Activated T-helper 1 cell treated with anti-CD3 and anti-CD28 coated beads, Interleukin-12 subunit alpha, Interleukin-12 subunit beta, Interleukin-2, Interleukin-4 antibody, amounts not matched to agents 30 ng/mL and 10 ng/mL and 1 ng/mL, durations not matched to agents 14 hours and 24 hours and 36 hours (primary cell): Measurements from ENCODE around the gene MYBBP1A. TPM values are rescaled to one million over a fixed set of nuclear protein-coding genes. Genes with fewer than 3 reads are reported as not detected.
"Not testable (repeated sequence)": the region's sequence is repeated elsewhere in the genome, so short reads cannot be mapped to it uniquely, and the experiment has no call there.

Experiments used
- DNase-seq: peaks from one replicate; pipeline ENCODE4 v3.0.0; 2021; ENCODE audit warnings: low spot score
- H3K27ac Mint-ChIP-seq: one replicate; pipeline ENCODE4 v1.8.0; 2021; ENCODE audit warnings: mild to moderate bottlenecking, mixed read lengths
- H3K27me3 Mint-ChIP-seq: one replicate; pipeline ENCODE4 v1.8.0; 2022; ENCODE audit warnings: mild to moderate bottlenecking, moderate library complexity, mixed read lengths; ENCODE audit not compliant: insufficient read depth
- H3K36me3 Mint-ChIP-seq: one replicate; pipeline ENCODE4 v1.8.0; 2021; ENCODE audit warnings: low read depth, mixed read lengths
- H3K4me1 Mint-ChIP-seq: one replicate; pipeline ENCODE4 v1.8.0; 2021; ENCODE audit warnings: low read depth, mixed read lengths
- H3K4me3 Mint-ChIP-seq: one replicate; pipeline ENCODE4 v1.8.0; 2021; ENCODE audit warnings: mild to moderate bottlenecking, moderate library complexity, mixed read lengths
- H3K9me3 Mint-ChIP-seq: one replicate; pipeline ENCODE4 v1.8.0; 2021; ENCODE audit warnings: mixed read lengths
- intact Hi-C: fragments of 100-400 bp; cut with micrococcal nuclease; formaldehyde crosslinking; loops from one replicate; pipeline ENCODE4 v1.15.1; 2024
- total RNA-seq: library from RNA; stranded (reverse); gene quantifications from 2 replicates; pipeline ENCODE4 v1.2.3, GENCODE V29; 2022

MYBBP1A gene
- total RNA-seq, 1 donor from 2014 or later = 195 TPM

DNA sequence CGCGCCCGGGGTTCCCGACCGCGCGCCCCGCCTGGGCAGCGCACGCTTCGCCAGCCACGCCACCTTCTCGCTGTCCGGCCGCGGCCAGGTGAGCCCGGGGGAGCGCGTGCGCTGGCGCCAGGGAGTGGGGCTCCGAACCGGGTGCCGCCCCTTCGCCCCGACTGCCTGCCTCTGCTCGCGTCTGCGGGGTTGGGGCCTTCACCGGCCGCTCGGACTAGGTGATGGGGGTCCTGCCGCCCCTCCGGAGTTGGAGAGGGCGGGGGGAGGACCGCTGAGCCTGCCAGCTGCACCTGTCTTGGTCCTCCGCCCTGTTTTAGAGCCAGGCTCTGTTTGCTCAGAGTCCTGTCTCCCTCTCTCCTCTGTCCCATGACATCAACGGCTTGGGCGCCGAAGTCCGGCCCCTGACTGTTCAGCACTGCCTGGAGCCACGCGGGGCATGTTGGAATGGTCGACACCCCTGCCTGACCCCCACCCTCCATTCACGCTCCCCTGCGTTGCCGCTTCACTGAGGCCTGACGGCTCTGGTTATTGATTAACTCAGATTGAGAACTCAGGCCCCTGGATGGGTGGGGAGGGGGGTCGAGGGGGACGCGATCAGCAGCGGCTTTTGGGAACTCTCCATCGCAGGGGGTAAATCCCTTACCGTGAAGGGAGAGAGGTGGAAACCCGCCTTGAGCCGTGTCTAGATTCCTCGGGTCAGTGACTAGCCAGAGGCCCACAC, 29.9 kb upstream of the MYBBP1A start:
- no peaks in the 10 kb centered on the region for H3K4me1 Mint-ChIP-seq
- no peaks in the 10 kb centered on the region for H3K9me3 Mint-ChIP-seq
- no peak overlapping the region for H3K4me3 Mint-ChIP-seq
- H3K27ac Mint-ChIP-seq = no peak overlapping the region
- no peaks in the 10 kb centered on the region for H3K36me3 Mint-ChIP-seq
- peaks cover 55% of the 10 kb centered on the region for H3K27me3 Mint-ChIP-seq
- intact Hi-C loops = no loop called here
- no peak for DNase-seq

GRCh38 chr17:4584101-4584916, 29.1 kb upstream of the MYBBP1A start, which contains the start of gene SMTNL2:
TSS of gene SMTNL2 (plus strand) at chr17:4584529. CDS start at chr17:4584606, 77 bp downstream.
- H3K4me1 Mint-ChIP-seq = no peaks in the 10 kb centered on the region
- no peak within 1 kb of the TSS for H3K27ac Mint-ChIP-seq
- no peaks in the 10 kb centered on the region for H3K36me3 Mint-ChIP-seq
- DNase-seq = no peak
- intact Hi-C loops = no loop called here
- H3K9me3 Mint-ChIP-seq = no peaks in the 10 kb centered on the region
- peaks cover 55% of the 10 kb centered on the region for H3K27me3 Mint-ChIP-seq
- H3K4me3 Mint-ChIP-seq = no peak within 1 kb of the TSS

DNA sequence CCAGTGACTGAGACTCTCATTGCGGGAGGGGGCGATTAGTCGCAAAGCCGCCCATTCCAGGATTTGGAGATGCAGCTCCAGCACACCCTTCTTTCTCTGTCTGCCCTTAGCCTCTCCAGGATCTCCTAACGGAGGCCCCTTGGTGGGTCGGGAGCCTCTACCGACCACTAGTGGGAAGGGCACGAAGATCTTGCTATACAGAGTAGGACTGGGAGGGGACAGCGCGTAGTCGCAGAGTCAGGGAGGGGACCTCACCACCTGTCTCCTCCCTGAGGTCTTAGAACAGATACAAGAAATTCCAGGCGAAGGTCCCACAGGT, 28.6 kb upstream of the MYBBP1A start:
- Mint-ChIP-seq H3K27me3 (peaks cover 55% of the 10 kb centered on the region), H3K4me3 (no peak overlapping the region), H3K9me3 (no peaks in the 10 kb centered on the region), H3K4me1 (no peaks in the 10 kb centered on the region), H3K36me3 (no peaks in the 10 kb centered on the region), H3K27ac (no peak overlapping the region)
- no peak for DNase-seq
- intact Hi-C loops = no loop called here

DNA sequence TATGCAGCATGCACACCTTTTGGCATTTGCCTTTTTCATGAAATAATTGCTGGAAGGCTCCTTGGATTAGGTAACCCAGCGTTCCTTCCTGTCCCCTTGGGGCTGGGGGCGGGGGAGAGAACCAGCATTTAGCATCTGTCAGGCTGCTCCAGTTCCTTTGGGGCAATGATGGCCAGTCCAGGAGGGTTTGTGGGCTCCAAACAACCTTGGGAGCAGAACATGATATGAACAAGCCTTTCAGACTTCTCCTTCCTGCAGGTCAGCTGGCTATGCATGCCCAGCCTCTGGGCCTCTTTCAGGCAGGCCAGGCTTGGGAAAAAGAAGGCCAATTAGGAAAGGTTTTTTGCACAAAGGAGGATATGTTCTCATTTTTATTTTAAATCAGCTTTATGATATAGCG, 28.0 kb upstream of the MYBBP1A start:
- H3K9me3 Mint-ChIP-seq = no peaks in the 10 kb centered on the region
- no peak for DNase-seq
- no peak overlapping the region for H3K4me3 Mint-ChIP-seq
- intact Hi-C loops = no loop called here
- H3K4me1 Mint-ChIP-seq = no peaks in the 10 kb centered on the region
- H3K27ac Mint-ChIP-seq = no peak overlapping the region
- H3K27me3 Mint-ChIP-seq = peaks cover 51% of the 10 kb centered on the region
- no peaks in the 10 kb centered on the region for H3K36me3 Mint-ChIP-seq

DNA sequence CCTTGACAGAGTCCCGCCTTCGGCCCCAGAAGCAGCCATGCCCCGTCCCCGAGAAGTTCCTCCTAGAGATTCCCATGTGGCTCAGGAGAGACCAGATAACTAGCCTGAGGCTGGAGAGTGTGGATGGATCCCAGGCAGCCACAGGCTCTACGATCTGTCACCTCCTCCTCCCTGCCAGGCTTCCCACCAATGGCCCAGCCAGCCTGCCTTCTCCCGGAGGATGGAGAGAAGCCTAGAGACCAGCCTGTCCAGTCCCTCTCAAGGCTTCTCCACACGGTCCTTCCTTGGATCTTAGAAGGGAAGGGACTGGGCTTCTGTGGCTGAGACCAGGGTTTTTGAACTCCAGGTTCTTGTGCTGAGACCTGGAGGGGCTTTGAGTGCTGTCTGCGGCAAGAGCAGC, 27.5 kb upstream of the MYBBP1A start:
- H3K4me3 Mint-ChIP-seq = no peak overlapping the region
- DNase-seq = no peak

GRCh38 chr17:4582101-4582501, 26.9 kb upstream of the MYBBP1A start:
- Mint-ChIP-seq H3K27ac (no peak overlapping the region), H3K4me1 (no peaks in the 10 kb centered on the region), H3K4me3 (no peak overlapping the region), H3K9me3 (no peaks in the 10 kb centered on the region), H3K36me3 (no peaks in the 10 kb centered on the region), H3K27me3 (peaks cover 42% of the 10 kb centered on the region)
- no peak for DNase-seq
- intact Hi-C loops = no loop called here

More for the DNA sequence above, 27.5 kb upstream of the MYBBP1A start:
- H3K36me3 Mint-ChIP-seq = no peaks in the 10 kb centered on the region
- H3K27me3 Mint-ChIP-seq = peaks cover 47% of the 10 kb centered on the region
- H3K27ac Mint-ChIP-seq = no peak overlapping the region
- H3K9me3 Mint-ChIP-seq = no peaks in the 10 kb centered on the region
- H3K4me1 Mint-ChIP-seq = no peaks in the 10 kb centered on the region
- intact Hi-C loops = no loop called here

DNA sequence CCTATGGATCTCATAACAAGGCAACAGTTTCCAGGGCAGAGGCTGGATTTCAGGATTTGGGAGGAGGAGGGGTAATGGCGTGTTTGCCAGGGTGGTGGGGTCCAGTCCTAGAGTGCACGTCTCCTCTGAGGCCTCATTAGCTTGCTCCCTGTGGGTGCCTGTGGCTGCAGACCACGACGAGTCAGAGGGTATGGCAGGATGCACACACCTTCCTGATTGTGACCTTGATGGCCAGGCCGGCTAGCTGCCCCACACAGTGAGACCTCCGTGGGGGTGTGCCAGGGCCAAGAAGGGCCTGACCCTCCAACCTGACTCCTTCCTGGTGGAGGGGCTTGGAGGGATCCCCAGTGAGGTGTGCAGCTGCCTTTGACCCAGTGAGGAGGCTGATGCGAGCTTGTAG, 25.1 kb upstream of the MYBBP1A start:
- no peak for DNase-seq
- no peak overlapping the region for H3K4me3 Mint-ChIP-seq
- intact Hi-C loops = no loop called here
- no peaks in the 10 kb centered on the region for H3K4me1 Mint-ChIP-seq
- no peaks in the 10 kb centered on the region for H3K9me3 Mint-ChIP-seq
- no peak overlapping the region for H3K27ac Mint-ChIP-seq
- no peaks in the 10 kb centered on the region for H3K36me3 Mint-ChIP-seq
- H3K27me3 Mint-ChIP-seq = peaks cover 34% of the 10 kb centered on the region

DNA sequence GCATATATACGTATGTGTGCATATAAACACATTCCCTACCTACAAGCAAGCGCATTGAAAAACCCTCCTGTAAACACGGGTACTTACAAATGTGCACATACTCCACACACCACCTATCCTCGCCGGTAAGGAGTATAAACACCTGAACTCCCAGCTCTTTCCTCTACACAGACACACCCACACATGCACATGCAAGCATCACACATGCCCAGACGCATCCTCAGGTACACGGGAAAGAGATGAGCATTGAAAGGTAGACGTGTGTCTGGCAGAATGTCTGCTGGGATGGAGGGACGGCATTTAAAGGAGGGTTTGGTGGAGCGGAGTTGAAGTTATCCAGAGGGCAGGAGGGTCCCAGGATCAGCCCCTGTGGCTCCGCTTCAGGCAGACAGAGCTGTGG, 24.5 kb upstream of the MYBBP1A start:
- Mint-ChIP-seq H3K4me1 (no peaks in the 10 kb centered on the region), H3K27ac (no peak overlapping the region), H3K9me3 (no peaks in the 10 kb centered on the region), H3K36me3 (no peaks in the 10 kb centered on the region), H3K4me3 (no peak overlapping the region), H3K27me3 (peaks cover 34% of the 10 kb centered on the region)
- DNase-seq = no peak
- intact Hi-C loops = no loop called here

DNA sequence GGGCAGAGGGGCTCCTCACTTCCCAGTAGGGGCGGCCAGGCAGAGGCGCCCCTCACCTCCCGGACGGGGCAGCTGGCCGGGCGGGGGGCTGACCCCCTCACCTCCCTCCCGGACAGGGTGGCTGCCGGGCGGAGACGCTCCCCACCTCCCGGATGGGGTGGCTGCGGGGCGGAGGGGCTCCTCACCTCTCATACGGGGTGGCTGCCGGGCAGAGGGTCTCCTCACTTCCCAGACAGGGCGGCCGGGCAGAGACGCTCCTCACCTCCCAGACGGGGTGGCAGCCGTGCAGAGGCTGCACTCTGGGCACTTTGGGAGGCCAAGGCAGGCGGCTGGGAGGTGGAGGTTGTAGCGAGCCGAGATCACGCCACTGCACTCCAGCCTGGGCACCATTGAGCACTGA, 23.2 kb upstream of the MYBBP1A start:
- H3K36me3 Mint-ChIP-seq, H3K4me1 Mint-ChIP-seq, intact Hi-C loops, DNase-seq, H3K4me3 Mint-ChIP-seq, H3K27ac Mint-ChIP-seq, H3K9me3 Mint-ChIP-seq: not testable (repeated sequence)
- peaks cover 34% of the 10 kb centered on the region for H3K27me3 Mint-ChIP-seq

DNA sequence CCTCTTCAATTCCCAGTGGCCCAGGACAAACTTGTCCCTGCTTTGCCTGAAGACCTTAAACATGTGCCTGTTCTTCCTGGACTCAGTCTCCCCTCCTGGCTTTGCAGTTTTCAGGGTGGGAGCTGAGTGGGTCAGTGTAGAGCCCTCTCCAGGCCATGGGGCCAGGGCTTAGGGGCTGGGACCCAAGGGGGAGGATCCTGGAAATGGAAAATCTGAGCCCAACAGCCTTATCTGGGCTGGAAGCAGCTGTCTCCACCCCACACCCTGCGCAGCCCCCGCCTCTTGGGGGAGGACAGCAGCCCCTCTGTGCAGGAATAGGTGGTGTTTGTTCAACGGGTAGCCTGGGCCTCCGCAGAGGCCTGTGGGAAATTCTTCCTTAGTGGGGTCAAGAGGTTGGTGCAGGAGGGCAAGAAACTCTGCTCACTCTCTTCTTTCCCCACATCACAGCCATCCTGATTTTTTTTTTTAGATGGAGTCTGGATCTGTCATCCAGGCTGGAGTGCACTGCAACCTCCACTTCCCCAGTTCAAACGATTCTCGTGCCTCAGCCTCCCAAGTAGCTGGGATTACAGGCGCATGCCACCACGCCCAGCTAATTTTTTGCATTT, 22.3 kb upstream of the MYBBP1A start:
- H3K4me3 Mint-ChIP-seq = no peak overlapping the region
- intact Hi-C loops = no loop called here
- H3K4me1 Mint-ChIP-seq = peaks cover 18% of the 10 kb centered on the region
- peaks cover 32% of the 10 kb centered on the region for H3K27me3 Mint-ChIP-seq
- H3K9me3 Mint-ChIP-seq = no peaks in the 10 kb centered on the region
- no peaks in the 10 kb centered on the region for H3K36me3 Mint-ChIP-seq
- no peak for DNase-seq
- H3K27ac Mint-ChIP-seq = no peak overlapping the region

DNA sequence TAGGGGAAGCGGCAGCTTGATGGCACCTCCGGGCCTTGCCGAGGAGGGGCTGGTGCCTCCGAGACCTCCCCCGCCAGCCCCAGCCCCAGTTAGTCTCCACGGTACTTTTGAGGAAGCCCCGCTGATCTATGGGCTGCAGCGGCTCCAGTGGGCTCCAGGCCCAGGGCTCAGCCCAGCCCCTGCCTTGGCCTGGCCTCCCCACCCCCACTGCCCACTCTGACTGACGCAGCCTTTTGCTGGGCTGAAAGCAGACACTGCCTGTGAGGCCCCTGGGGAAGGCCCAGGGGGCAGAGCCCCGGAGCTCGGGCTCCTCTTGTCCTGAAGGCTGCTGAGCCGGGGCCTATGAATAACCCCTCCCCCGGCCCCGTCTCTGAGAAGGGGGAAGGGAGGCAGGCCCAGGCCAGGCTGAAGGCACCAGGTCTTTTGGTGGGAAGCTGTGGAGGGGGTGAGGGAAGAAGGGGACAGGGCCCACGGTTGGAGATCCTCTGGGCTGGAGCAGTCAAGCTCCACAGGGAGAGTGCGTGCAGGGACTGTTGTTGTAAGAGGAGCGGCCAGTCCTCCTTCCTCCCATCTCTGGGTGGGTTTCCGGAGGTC, 21.6 kb upstream of the MYBBP1A start:
- Mint-ChIP-seq H3K36me3 (no peaks in the 10 kb centered on the region), H3K4me3 (no peak overlapping the region), H3K4me1 (peaks cover 18% of the 10 kb centered on the region), H3K27me3 (peaks cover 30% of the 10 kb centered on the region), H3K9me3 (no peaks in the 10 kb centered on the region), H3K27ac (no peak overlapping the region)
- intact Hi-C loops = no loop called here
- DNase-seq = no peak

GRCh38 chr17:4576161-4576558, 21.0 kb upstream of the MYBBP1A start:
- H3K27me3 Mint-ChIP-seq = peaks cover 28% of the 10 kb centered on the region
- peaks cover 18% of the 10 kb centered on the region for H3K4me1 Mint-ChIP-seq
- intact Hi-C loops = no loop called here
- no peaks in the 10 kb centered on the region for H3K36me3 Mint-ChIP-seq
- DNase-seq = no peak
- H3K4me3 Mint-ChIP-seq = no peak overlapping the region
- no peak overlapping the region for H3K27ac Mint-ChIP-seq
- no peaks in the 10 kb centered on the region for H3K9me3 Mint-ChIP-seq
